Activated CD4-positive, CD25-positive, alpha-beta regulatory T cell (primary cell): ENCODE results near the gene SENP2.
"Not testable (repeated sequence)": the region's sequence is repeated elsewhere in the genome, so short reads cannot be mapped to it uniquely, and the experiment has no call there.

Experiments used
- DNase-seq, 4 experiments: peaks; one replicate each; lab custom pipeline; 2025; lab: John Stamatoyannopoulos, UW

SENP2 gene

GRCh38 chr3:185647134-185647879, 61.2 kb downstream of the SENP2 start:
- no peak for DNase-seq

GRCh38 chr3:185647880-185648210, 61.8 kb downstream of the SENP2 start:
- no peak for DNase-seq

- DNase-seq, result no peak
Observed at GRCh38 chr3:185648396-185648795, 62.3 kb downstream of the SENP2 start.

DNA sequence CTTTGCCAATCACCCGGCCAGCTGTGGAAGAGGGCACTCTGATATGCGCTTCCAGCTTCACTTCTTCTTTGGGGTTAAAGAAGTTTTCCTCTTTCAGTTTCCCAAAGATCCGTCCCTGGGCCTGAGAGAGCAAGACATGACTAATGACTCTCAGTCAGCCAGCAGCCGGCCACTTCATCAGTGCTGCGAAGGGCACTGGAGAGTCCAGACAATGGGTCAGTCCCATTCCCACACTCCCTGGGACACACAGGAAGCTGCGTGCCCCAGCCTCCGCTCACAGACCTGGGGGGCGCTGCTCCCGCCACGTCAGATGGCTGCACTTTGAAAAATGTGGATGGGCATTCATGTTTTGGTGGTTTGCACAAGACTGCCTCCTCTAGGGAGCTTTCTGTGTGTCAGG, 63.3 kb downstream of the SENP2 start:
- DNase-seq, result no peak

DNA sequence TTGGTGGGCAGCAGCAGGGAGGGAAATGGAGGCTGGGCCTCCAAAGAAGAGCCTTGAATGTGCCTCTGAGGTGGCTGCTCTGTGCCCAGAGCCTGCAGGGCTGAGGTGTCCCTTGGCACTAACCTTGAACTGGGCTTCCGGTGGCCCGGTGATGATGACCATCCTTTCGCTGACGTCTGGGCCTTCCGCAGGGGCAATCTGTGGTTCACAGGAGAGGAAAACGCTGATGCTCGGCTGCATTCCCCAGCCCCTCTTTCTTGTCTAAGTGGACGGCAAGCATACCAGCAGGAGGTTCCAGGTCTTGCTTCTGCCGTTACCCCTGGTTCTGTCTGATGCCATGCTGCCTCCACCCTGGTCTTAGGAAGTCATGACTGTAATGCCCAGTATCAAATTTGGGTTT, 65.9 kb downstream of the SENP2 start:
- DNase-seq, result no peak

DNA sequence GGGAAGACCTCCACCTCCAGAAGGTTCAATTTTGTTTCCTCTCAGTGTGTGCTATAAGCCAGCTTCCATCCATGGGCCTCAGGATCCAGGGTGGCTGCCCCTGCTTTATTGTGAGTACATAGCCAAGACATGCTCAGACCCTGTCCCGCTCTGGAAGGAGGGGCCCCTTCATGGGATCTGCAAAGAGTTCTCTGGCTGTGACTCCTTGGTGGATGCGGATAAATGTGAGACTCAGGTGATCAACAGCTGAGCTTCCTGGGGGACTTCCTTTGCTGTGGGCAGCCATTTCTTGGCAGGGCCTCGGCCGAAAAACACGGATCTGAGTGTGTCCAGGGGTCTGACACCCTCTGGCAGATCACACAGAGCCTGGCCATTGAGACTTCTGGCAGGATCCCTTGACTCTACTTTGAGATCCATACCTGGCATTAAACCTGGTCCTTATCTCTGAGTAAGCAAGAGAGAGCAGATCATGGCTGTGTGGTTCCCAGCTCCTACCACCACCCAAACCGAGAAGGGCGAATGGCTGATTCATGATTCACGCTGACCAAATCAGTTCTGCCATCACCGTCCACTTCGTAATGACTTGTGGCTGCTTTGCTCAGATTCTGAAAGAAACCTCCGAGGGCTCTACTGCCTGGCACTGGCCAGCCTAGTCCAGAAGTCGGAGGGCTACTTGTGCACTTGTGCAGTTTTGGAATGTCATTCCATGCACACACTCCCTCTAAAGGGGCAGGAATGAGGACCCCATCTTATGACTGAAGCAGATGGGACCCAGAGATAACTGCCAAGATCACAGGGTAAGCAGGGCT, 68.1 kb downstream of the SENP2 start:
- DNase-seq, result no peak

- DNase-seq, result no peak
Observed at GRCh38 chr3:185654758-185655145, 68.7 kb downstream of the SENP2 start.

DNA sequence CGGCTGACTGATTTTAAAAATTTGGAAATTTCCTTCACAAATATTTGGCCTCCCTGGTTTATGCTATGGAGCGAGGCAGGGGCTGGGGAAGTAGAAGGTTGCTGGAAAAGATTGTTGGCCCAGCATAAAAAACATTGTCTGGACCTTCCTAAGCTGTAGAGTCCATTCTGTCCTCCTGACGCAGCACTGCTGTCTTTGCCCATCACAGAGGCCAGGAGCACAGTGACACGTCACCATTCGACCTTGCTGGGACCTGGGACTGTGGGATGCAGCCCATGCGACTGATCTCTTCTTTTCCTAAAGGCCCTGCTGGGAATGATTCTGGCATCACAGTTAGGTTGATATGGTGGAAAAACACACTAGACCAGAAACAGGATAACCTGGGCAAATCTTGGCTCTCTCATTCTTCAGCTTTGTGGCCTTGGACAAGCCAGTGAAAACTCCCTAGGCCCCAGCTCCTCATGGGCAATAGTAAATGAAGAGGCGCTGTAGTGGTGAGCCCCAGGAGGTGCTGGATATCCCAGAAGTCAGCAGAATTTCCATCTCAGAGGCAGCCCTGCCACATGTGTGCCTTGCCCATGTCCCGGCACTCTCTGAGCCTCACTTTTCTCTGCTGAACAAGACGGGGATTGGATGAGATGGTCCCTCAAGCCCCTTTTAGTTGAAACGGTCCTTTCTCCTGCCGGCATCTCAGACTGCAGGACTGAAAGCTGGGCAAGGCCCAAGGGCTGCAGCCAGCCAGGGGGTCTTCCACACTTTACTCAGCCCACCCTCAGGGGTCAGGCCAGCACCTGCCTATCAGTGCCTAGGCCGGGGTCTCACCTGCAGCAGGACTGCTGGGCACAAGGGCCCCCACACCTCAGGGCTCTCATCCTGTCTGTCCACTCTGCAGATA, 69.6 kb downstream of the SENP2 start:
- no peak for DNase-seq

GRCh38 chr3:185656321-185656840, 70.3 kb downstream of the SENP2 start:
- DNase-seq, result no peak

GRCh38 chr3:185657211-185657610, 71.1 kb downstream of the SENP2 start:
- no peak for DNase-seq

- no peak for DNase-seq
Observed at GRCh38 chr3:185657691-185658503, 71.8 kb downstream of the SENP2 start.

DNA sequence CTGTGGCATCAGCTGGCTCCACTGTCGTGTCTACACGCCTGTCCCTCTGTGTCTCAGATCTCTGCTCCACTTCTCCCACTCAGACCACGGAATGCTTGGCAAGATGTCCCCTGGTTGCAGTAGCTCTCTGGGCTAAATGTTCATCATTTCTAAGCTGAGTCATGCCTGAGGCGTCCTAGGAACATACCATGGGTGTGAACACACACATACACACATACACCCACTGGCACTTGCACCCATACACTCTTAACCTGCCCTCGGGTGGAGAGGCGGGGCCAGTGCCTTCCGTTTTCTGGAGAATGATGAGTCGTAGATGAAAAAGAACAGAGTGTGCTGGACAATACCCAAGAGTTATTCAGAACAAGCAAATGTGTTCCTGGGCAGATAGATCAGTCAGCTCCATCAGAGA, 72.4 kb downstream of the SENP2 start:
- no peak for DNase-seq

- DNase-seq, result no peak
Observed at GRCh38 chr3:185658943-185659342, 72.8 kb downstream of the SENP2 start.

DNA sequence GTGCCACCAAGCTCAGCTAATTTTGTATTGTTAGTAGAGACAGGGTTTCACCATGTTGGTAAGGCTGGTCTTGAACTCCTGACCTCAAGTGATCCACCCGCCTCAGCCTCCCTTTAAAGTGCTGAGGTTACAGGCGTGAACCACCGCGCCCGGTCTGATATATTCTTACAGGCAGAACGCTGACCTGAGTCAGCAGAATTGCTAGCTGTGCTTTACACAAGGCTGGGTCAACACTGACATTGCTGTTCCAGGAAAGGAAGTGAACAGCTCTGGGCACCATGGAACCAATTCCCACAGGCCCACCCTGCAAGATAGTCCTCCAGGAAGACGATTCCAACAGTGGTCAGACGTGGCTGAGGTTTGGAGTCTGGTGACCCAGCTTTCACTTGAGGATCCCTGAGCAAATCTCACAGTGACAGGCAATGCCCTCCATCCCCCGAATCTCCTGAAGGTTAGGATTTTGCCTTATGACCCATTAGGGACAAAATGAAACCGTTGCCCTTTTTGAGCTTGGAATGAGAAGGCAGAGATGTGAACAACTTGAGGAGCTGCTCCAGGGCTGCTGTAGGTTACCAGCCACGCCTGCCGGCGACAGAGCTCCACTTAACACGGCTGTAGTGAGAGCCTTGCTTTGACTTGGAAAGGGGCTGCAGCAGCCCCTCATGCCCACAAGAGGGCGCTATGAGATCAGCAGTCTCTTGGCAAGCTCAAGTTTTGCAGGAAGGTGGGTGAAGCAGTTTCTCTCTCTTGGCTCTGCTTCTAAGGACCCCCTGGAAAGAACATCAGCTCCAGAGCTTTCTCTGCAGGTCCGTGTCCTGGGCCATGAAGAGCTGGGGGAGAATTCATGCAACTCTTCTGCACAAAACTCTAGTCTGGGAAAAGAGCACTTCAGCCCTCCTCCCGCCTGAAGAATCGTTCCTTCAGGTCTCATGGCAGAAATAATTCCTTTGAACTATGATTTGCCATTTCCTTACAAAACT, 74.1 kb downstream of the SENP2 start:
- DNase-seq, result peak; percentile 2 to 24 (median 12)

DNA sequence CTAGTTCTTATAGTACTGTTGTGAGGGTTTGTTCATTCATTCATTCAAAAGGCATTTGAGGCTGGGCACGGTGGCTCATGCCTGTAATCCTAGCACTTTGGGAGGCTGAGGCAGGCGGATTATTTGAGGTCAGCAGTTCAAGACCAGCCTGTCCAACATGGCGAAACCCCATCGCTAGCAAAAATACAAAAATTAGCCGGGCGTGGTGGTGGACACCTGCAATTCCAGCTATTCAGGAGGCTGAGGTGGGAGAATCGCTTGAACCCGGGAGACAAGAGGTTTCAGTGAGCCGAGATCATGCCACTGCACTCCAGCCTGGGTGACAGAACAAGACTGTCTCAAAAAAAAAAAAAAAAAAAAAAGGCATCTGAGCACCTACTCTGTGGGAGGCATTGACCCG, 75.2 kb downstream of the SENP2 start:
- DNase-seq, result not testable (repeated sequence)

DNA sequence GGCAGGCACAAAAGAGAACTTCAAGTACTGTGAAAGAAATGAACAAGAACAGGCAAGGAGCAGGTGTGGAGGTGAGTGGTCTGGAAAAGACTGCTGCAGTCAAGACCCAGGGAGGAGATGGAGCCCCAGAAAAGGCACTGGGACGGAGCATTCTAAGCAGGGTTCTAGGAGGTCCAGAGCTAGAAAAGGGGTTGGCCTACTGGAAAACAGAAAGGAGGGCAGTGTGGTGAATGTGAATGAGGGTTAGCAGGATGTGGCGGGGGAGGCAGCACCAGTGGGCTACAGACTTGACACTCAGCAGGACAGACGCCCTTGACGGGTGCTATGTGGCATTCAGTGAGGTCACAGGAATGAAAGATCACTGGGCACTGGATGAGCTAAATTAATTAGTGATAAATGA, 75.7 kb downstream of the SENP2 start:
- no peak for DNase-seq

DNA sequence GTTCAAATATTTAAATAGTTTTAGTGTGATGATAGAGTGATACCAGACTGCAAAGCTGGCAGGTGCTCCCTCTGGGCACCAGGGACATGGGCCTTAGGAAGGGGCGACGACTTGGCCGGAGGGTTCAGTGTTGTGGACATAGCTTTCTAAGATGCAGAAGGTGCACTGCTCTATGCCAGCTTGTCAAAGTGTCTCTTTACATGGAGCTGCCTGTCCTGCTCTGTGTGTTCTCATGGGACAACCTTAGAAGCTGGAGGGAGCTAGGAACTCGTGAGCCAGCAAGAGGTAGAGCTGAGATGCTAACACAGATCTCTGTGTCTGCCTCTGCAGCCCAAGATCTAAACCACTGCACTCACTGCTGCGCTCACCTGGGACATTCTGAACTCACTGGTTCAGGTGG, 77.8 kb downstream of the SENP2 start:
- no peak for DNase-seq

DNA sequence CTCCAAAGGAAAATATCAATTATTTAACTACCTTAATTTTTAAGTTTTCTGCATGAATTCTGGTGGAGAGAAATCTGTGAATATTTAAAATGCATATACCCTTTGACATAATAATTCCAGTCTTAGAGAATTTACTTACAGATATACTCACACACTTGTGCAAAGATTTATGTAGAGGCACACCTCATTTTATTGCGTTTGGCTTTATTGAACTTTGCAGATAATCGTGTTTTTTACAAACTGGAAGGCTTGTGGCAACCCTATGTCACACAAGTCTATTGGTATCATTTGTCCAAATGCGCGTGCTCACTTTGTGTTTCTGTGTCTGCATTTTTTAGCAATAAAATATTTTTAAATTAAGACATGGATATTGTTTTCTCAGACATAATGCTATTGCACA, 81.5 kb downstream of the SENP2 start:
- DNase-seq, result no peak

DNA sequence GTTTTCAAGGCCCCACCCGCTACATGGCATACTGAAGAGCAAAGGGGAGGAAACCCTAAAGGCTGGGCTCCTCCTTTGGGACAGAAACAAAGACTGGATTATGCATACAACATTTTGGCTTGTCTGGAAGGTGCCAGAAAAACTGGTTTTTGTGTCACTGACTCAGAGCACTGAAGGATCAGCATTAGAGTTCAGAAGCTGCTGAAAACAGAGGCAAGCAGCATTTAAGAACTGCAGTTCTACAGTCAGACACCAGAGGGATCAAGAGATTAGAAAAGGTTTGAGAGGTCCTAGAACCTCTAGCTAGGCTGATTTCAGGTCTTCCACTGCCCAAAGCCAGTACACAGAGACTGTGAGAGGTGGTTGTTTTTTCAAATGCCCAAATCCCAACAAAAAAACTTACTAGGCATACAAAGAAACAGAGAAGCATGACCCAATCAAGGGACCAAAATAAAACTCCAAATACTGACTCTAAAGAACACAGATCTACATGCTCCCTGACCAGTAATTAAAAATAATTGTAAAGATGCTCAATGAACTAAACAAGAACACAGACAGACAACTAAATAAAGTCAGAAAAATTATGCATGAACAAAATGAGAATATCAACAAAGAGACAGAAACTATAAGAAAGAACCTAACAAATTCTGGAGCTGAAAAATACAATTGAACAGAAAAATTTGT, 91.2 kb downstream of the SENP2 start:
- DNase-seq, result no peak

DNA sequence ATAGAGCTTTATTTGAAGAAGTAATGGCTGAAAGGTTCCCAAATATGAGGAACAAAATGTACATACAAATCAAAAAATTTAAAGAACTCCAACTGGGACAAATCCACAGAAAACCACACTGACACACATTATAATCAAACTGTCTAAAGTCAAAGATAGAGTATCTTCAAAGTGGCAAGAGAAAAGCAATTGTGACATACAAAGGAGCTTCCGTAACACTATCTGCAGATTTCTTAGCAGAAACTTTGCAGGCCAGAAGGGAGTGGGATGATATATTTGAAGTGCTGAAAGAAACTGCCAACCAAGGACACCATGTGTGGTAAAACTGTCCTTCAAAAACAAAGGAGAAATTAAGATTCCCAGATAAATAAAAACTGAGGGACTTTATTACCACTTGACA, 91.9 kb downstream of the SENP2 start:
- no peak for DNase-seq
